ENCODE measurements around the gene TMEM213.

- peak; percentile 67 for TF ChIP-seq CTCF (IDR thresholded peaks at IDR 0.05; ENCODE audit: insufficient read depth, low read depth, low read length)
- TF ChIP-seq EZH2 (IDR thresholded peaks at IDR 0.05; ENCODE audit: insufficient read depth, low read length): no peak
Measured at GRCh38 chr7:138886501-138886917, 88.7 kb downstream of the TMEM213 start.
